DMS53 treated with DMSO at 0.1 percent for 48 hours (cell line): ENCODE data around the gene ANKHD1.
"Not testable (repeated sequence)": the region's sequence is repeated elsewhere in the genome, so short reads cannot be mapped to it uniquely, and the experiment has no call there.

ENCODE experiments used
- DNase-seq: peaks from one replicate; lab custom pipeline; 2025; ENCODE audit not compliant: unreplicated experiment; lab: John Stamatoyannopoulos, UW

The ANKHD1 gene

GRCh38 chr5:140420226-140420570, 18.6 kb downstream of the ANKHD1 start:
- DNase-seq: no peak

GRCh38 chr5:140420665-140421361, 19.2 kb downstream of the ANKHD1 start:
- DNase-seq: no peak

GRCh38 chr5:140421375-140421774, 19.7 kb downstream of the ANKHD1 start:
- DNase-seq: not testable (repeated sequence)

DNA sequence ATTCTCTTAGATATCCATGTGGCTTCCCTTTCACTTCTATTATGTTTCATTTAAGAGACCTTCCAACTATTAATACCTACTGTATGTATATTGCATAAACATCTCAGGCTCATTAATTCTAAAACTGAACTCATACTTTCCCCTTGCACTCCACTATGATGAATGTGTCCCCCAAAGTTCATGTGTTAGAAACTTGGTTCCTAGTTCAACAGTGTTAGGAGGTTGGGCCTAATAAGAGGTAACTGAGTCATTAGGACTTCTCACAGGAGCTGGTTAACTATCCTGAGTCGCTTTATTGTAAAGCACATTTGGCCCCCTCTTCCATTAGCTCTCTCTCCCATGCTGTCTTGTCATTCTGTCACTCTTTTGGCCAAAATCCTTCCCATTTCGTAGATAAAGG, 22.0 kb downstream of the ANKHD1 start:
- no peak for DNase-seq

DNA sequence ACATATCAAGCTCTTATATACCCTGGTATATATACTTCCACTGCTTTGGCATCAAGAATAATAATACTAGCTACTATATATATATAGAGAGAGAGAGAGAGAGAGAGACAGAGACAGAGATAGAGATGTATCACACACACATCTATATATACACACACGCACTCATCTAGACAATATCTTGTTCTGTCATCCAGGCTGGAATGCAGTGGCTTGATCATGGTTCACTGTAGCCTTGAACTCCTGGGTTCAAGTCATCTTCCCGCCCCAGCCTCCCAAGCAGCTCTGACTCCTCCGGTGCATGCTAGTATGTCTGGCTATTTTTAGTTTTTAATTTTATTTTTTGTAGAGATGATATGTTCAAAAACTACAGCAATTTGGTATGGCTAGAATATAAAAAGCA, 22.5 kb downstream of the ANKHD1 start:
- no peak for DNase-seq

GRCh38 chr5:140427726-140428125, 26.1 kb downstream of the ANKHD1 start:
- DNase-seq: not testable (repeated sequence)

DNA sequence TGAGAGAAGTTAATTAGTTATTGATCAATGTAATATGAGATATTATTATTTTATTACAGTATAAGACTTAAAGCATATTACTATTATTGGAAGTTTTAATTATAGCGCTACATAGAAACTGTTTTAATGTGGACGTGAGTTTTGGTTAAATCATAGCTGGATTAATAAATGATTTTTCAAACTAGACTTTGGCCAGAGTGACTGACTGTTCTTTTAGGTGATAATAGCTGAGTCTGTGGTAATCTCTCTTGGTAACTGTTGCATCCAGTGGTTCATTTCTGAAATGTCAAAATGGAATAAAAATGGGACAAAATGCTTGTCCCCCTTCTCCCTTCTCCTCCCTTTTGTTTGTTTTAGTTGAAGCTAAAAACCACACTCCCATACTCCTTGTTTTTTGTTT, 28.1 kb downstream of the ANKHD1 start:
- no peak for DNase-seq

- no peak for DNase-seq
These were observed 30.6 kb downstream of the ANKHD1 start for GRCh38 chr5:140432212-140432611.

- no peak for DNase-seq
These were observed 31.3 kb downstream of the ANKHD1 start for GRCh38 chr5:140432916-140433315.

- not testable (repeated sequence) for DNase-seq
These were observed 55.7 kb downstream of the ANKHD1 start for GRCh38 chr5:140457368-140457767.

DNA sequence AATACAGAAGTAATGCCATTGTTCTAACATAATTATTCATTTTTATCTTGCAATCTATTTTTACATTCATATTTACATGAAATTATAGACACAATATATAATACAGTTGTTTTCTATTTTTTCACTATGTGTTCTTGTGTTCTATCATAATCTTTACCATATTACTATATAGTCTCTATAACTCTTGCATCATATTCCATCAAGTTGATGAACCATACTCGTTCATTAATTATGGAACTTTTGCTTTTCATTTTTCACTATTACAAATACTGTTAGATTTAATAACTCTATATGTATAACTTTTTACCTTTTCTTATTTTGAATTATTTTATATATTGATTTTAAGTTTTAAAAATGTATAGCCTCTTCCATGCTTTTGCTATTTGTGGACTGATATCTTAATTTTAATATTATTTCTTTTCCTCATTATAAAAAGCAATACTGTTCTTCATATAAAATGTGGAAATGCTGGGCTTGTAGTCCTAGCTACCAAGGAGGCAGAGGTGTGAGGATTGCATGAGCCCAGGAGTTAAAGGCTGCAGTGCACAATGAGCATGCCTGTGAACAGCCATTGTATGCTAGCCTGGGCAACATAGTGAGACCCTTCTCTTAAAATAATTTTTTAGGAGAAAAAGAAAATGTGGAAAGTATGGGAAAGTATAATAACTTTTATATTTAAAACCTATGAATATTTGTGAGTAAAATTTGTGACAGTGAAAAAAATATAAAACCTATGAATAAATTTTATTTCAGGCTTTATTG, 65.5 kb downstream of the ANKHD1 start:
- no peak for DNase-seq

DNA sequence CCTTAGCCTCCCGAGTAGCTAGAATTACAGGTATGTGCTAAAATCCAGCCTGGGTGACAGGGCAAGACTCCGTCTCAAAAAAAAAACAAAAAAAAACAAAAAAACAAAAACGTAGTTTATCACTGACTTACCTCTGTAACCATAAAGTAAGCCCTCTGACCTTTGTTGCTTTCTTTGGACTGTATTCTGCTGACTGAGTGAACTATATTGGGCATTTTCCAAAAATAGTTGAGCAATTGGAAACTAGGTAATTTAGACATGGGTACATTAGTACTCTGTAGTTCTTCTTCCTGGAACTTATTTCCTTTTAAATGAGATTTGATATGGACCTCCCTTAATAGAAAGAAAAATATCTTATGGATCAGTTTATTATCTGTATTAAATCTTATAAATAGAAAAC, 66.6 kb downstream of the ANKHD1 start:
- DNase-seq: no peak

DNA sequence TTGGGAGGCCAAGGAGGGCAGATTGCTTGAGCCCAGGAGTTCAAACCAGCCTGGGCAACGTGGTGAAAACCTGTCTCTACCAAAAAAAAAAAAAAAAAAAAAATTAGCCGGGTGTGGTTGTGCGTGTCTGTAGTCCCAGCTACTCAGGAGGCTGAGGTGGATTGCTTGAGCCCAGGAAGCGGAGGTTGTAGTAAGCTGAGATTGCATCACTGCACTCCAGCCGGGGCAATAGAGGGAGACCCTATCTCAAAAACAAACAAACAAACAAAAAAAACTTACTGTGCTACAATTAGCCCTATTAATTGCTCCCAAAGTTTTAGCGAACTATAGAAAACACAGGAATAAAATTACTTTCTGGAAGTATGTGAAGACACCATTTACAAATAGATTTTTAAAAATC, 67.6 kb downstream of the ANKHD1 start:
- DNase-seq: no peak

GRCh38 chr5:140480310-140481014, 78.8 kb downstream of the ANKHD1 start:
- no peak for DNase-seq

DNA sequence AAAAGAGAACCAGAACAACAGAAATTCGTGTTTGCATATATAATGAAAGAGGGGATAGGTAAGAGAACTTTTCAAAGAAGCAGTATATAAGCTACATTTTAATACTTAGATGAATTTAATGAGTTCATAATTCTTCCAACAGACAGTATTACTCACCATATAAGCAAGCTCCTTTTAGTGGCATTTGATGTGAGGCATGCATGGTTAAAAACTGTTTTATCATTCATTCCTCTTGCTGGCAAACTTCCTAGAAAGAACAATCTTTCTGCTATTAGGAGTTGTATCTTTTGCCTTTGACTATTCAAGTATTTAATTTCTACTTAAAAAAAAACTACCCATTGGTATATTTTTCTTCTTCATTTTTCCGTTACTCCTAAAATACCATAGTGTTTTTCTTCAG, 80.1 kb downstream of the ANKHD1 start:
- DNase-seq: no peak

DNA sequence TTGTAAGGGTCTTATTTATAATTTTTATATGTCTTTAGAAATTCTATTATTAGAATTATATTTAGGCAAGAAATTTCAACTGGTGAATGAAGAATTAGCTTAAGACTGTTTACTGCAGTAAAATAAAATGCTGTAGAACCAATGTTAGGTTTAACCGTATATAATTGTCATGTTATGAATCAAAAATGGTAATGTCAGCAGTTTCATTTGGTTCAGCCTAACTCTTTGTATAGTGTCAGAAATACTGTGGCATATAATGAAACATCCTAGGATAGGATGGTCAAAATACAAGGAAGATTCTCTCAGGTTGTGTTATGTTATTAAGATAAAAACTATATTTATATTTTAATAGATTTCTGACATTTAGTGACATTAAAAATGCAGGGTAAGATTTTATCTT, 81.4 kb downstream of the ANKHD1 start:
- no peak for DNase-seq

DNA sequence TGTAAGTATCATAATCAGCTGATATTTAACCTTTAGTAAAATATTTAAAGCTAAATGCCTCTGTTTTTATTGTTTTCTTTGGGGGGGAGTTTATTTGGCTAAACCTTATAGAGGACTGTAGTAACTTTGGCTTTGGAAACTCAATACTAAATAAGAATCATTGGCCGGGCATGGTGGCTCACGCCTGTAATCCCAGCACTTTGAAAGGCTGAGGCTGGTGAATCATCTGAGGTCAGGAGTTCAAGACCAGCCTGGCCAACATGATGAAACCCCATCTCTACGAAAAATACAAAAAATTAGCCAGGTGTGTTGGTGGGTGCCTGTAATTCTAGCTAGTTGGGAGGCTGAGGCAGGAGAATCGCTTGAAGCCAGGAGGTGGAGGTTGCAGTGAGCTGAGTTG, 86.5 kb downstream of the ANKHD1 start:
- not testable (repeated sequence) for DNase-seq

DNA sequence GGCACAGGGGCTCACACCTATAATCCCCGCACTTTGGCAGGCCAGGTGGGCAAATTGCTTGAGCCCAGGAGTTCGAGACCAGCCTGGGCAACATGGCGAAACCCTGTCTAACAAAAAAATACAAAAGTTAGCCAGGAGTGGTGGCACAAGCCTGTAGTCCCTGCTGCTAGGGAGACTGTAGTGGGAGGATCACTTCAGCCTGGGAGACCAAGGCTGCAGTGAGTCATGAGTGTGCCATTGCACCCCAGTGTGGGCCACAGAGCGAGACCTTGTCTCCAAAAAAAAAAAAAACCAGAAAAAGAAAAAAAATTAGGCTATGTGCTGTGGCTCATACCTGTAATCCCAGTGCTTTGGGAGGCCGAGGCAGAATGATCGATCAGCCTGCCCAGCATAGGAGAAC, 87.3 kb downstream of the ANKHD1 start:
- no peak for DNase-seq

DNA sequence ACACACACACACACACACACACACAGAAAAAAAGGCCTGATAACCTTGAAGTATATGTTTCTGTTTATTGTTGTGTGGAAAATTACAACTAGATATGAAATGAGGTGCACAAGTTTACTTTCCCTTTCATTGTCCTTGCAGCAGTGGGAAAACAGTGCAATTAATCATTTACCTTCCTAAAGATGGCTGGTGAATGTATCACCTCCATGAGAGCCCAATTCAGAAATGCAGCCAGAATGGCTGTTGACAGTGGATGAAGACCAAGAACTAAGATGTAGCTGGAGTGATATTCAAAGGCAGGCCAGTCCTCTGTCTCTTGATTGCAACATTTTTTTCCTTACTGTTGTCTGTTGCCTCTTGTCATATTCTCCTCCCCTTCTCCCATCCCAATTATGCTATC, 96.3 kb downstream of the ANKHD1 start:
- DNase-seq: peak; percentile 45

DNA sequence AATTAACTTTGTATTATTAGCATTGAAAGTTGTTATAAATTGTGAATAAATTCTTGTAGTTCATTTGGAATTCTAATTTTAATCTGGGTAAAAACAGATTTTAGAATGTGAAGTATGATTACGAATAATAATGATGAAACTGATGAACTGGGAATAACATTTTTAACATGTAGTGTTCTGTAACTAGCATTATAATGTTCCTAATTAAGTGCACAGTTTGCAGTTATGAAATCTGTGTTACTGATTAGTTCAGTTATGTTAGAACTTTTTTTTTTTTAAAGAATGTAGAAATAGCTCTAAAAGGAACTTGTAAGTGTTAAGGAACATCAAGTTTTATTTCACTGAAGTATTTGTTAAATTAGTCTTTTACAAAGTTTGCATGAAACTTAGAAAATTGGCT, 97.0 kb downstream of the ANKHD1 start:
- no peak for DNase-seq

DNA sequence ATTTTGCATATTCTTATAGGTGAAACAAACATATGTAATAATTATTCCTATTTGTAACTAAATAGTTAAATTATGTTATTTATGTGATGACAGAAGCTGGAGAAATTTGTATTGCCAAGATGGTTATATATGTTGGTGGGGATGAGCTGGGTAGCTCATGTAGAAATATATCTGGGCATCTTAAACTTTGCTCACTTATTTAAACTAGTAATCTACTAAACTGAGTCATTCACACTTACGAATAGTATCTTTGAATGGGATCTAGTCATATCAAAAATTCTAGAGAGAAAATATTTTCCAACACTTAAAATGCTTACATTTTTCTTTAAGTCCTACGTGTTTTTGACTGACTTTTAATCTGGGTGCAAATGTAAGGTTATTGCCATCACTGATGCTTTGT, 101.2 kb downstream of the ANKHD1 start:
- no peak for DNase-seq

DNA sequence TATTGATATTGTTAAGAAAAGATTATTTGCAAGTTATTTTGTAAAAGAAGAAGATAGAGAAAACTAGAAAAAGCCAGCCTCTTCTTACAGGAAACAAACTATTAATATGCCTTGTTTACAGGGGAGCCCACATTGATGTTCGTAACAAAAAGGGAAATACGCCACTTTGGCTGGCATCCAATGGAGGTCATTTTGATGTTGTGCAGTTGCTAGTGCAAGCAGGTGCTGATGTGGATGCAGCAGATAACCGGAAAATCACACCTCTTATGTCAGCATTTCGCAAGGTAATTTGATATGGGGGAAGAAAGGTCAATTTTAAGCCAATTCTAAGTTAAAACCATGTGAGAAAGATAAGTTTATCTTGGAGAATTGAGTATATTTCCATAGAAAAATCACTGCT, 108.3 kb downstream of the ANKHD1 start:
- no peak for DNase-seq
